GM08714 (cell line): Measurements from ENCODE around the gene MYH14.

Experiments
- H3K4me3 ChIP-seq: fragments of 200-500 bp; sonication (Bioruptor generic); 2 replicates; pipeline ENCODE4 v1.5.1; 2014; ENCODE audit warnings: mild to moderate bottlenecking, low read length, inconsistent platforms
- ZNF274 ChIP-seq: IDR thresholded peaks from 2 replicates; pipeline ENCODE4 v1.6.1; 2012; ENCODE audit warnings: mild to moderate bottlenecking, low read depth, low read length

The MYH14 gene

GRCh38 chr19:50293263-50294004 is 90.0 kb downstream of the MYH14 start:
- H3K4me3 ChIP-seq: no peak overlapping the region
- no peak for TF ChIP-seq ZNF274

DNA sequence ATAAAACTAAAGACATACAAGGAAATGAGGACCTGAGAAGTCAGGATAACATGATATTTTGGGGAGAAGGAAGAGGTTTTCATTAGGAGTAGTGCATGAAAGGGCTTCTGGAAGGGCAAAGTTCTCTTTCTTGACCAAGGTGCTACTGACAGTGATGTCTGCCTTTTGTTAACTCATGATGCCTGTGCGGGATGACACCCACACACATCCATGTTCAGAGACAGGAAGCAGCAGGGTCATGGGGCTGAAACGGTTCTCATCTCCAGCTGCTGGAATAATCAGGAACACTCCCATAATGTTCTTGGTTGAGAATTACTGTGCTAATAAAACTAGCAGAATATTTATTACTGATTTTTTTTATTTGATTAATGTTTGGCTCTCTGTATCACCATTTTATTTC is 96.6 kb downstream of the MYH14 start:
- no peak overlapping the region for H3K4me3 ChIP-seq
- no peak for TF ChIP-seq ZNF274

DNA sequence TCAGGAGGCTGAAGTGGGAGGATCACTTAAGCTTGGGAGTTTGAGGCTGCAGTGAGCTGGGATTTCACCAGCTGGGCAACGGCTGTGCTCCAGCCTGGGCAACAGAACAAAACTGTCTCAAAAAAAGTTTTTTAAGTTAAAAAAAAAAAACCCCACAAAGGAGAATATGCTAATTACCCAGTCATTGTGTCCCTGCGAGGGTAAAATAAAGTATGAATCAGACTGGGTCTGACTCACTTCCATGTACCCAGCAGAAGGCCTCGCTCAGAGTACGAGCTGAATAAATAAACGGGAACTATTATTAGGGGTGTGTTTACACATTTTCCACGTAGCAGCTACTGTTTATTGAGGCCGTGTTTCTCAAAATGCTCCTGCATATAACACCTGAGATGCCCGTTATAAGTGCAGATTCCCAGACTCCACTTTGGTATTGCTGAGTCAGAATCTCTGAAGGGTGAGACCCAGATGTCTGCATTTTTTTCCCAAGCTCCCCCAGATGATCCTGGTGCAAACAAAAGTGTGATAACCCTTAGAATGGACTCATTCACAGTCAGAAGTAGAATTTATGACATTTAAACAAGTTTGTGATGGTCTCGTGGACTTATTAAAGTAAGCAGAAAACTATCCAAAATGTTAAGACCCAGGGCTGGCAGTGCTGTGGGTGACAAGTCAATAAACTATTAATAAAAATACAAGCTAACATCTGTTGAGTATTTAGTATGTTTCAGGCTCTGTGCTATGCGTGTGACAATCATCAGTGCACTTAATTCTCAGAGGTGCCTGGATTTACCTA is 97.6 kb downstream of the MYH14 start:
- H3K4me3 ChIP-seq: no peak overlapping the region
- TF ChIP-seq ZNF274: no peak

DNA sequence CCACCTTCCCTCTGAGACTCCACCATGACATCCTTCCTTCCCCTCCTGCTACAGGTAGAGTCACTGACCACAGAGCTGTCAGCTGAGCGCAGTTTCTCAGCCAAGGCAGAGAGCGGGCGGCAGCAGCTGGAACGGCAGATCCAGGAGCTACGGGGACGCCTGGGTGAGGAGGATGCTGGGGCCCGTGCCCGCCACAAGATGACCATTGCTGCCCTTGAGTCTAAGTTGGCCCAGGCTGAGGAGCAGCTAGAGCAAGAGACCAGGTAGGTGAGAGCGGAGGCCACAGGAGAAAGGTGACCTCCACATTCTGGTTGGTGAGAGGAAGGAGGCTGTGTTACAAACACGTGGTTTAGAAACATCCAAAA is 98.2 kb downstream of the MYH14 start:
- H3K4me3 ChIP-seq: no peak overlapping the region
- TF ChIP-seq ZNF274: no peak

DNA sequence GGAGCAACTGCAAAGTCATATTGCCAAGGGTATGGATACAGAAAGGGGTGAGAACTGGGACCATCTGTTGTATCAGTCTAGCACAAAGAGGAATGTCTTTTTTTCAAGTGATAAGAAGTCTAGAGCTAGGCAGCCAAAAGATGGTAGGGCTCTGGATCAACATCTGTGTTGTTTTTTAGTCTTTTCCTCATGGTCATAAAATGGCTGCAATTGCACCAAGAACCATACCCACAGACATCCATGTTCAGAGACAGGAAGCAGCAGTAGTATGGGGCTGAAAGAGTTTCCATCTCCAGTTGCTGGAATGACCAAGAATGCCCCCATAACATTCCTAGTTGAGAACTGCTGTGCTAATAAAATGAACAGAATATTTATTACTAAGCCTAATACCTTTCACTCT is 100.1 kb downstream of the MYH14 start:
- no peak for TF ChIP-seq ZNF274
- no peak overlapping the region for H3K4me3 ChIP-seq

DNA sequence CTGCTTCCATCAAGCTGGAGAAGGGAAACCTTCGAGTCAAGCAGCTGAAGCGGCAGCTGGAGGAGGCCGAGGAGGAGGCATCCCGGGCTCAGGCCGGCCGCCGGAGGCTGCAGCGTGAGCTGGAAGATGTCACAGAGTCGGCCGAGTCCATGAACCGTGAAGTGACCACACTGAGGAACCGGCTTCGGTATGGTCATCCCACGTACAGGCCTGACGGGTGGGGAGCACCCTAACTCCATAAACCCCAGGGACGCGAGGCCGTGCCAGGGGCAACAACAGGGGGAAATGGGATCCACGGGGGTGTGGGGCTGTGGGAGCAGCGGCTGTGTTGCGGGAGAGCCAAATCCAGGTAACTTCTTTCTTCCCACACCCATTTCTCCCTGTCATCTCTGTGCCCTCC is 105.6 kb downstream of the MYH14 start:
- no peak overlapping the region for H3K4me3 ChIP-seq
- no peak for TF ChIP-seq ZNF274

DNA sequence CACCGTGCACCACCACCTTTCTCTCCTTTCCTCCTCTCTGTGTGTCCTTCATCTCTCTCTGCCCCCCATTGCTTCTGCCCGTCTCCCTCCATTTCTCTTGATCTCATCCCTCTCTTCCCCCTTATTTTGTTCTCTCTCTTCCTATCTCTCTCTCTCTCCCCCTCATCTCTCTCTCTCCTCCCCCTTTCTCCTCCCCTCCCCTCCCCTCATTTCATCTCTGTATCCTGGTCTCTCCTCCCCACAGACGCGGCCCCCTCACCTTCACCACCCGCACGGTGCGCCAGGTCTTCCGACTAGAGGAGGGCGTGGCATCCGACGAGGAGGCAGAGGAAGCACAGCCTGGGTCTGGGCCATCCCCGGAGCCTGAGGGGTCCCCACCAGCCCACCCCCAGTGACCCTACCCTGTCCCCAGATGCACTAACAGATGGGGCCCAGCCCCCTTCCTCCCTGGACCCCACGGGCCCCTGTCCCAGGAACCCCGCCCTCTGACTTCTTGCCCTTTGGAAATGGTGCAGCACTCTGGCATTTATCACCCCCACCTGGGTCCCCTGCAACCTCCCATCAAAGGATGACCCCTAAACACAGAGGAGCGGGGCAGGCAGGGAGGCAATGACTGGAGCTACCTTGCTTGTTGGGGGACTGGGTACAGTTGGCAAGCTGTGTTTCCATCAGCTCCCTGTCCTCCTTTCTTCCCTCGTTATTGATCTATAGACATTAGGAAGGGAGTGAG is 106.1 kb downstream of the MYH14 start:
- H3K4me3 ChIP-seq: no peak overlapping the region
- TF ChIP-seq ZNF274: no peak

DNA sequence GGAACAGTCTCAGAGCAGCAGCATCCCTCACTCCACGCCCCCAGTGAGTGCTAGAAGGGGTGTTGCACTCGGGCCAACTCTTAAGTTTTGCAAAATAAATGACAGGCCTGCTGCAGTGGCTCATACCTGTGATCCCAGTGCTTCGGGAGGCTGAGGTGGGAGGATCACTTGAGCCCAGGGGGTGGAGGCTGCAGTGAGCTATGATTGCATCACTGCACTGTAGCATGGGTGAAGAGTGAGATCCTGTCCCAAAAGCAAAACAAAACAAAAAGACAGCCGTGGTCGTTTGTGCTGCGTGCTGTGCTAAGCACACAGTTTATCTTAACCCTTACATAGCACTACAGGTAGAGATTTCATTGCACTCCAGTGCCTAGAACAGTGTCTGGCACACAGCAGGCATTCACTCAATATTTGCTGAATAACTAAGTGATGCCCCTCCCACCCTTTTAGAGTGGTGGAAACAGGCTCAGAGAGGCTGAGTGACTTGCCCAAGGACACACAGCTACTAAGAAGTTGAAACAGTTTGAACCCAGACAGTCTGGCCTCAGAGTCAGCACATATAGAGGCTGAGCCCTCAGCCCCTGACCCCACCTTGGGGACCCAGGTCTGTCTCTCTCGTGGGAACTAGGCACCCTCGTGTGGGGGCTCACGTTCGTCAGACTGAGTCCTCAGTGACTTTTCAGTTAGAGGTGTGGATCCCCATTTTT is 107.5 kb downstream of the MYH14 start:
- TF ChIP-seq ZNF274: no peak
- H3K4me3 ChIP-seq: no peak overlapping the region

DNA sequence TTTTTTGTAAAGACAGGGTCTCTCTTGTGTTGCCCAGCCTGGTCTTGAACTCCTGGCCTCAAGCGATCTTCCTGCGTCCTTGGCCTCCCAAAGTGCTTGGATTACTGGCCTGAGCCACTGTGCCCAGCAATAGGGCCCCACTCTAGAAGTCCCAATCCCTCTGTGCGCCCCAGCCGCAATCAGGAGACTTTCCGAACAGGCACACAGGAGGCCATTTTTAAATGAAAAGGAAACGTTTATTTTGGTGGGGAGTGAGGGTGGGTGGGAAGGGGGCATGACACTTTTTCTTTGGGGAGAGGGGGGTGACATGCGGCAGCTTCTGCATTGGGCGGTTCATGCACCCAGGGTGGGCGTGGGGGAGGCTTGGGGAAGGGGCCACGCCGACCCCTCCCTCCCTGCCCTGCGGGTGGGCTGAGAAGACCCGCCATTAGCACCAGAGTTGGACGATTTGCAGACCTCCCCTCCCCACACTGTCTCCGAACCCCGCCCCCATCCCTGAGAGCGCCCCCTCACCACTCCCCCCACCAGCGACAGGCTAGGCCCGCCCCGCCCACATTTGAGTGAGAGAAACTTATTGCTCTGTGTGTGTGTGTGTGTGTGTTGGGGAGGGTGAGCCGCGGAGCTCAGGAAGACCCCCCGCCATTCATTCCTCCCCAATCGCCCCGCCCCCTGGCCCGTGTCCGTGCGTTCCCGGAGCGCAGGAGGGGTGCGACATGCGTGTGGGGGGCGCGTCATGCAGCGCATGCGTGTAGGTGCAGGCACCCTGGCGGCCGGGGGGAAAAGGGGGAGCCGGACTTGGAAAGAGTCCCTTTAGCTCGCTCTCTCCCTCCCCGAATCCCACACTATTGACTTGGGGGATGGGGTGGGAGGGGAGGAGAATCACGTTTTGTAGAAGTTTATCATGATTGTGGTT is 108.6 kb downstream of the MYH14 start:
- no peak for TF ChIP-seq ZNF274
- H3K4me3 ChIP-seq: no peak overlapping the region

GRCh38 chr19:50312967-50313811 is 109.8 kb downstream of the MYH14 start:
- H3K4me3 ChIP-seq: no peak overlapping the region
- TF ChIP-seq ZNF274: no peak

- no peak overlapping the region for H3K4me3 ChIP-seq
- no peak for TF ChIP-seq ZNF274
Measured at GRCh38 chr19:50313812-50314536, 110.6 kb downstream of the MYH14 start.
